MM.1S (cell line): Measurements from ENCODE around the gene TMEM250.

Experiments
- EZH2 ChIP-seq: fragments of 300-600 bp; sonication (generic); optimal IDR thresholded peaks from 2 replicates; pipeline ENCODE3; 2017; ENCODE audit warnings: low read depth, mild to moderate bottlenecking, antibody characterized with exemption, low read length, mixed read lengths
- EZH2phosphoT487 ChIP-seq: fragments of 300-600 bp; sonication (generic); IDR thresholded peaks from 2 replicates; pipeline ENCODE4 v1.6.1; 2018; ENCODE audit warnings: antibody characterized with exemption, low read length
- TF ChIP-seq, protein P1 (sequence below): fragments of 300-600 bp; sonication (generic); IDR thresholded peaks from 2 replicates; pipeline ENCODE4 v1.5.1; 2016; ENCODE audit warnings: antibody characterized with exemption, low read length, mixed read lengths

- TF ChIP-seq, protein P1, sequence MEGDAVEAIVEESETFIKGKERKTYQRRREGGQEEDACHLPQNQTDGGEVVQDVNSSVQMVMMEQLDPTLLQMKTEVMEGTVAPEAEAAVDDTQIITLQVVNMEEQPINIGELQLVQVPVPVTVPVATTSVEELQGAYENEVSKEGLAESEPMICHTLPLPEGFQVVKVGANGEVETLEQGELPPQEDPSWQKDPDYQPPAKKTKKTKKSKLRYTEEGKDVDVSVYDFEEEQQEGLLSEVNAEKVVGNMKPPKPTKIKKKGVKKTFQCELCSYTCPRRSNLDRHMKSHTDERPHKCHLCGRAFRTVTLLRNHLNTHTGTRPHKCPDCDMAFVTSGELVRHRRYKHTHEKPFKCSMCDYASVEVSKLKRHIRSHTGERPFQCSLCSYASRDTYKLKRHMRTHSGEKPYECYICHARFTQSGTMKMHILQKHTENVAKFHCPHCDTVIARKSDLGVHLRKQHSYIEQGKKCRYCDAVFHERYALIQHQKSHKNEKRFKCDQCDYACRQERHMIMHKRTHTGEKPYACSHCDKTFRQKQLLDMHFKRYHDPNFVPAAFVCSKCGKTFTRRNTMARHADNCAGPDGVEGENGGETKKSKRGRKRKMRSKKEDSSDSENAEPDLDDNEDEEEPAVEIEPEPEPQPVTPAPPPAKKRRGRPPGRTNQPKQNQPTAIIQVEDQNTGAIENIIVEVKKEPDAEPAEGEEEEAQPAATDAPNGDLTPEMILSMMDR = no peak
- TF ChIP-seq EZH2 = peak; percentile 22
- TF ChIP-seq EZH2phosphoT487 = no peak
These were observed 8.6 kb upstream of the TMEM250 start for GRCh38 chr9:136127313-136127712.
